Measurements from ENCODE around the gene ALPL. TPM values are rescaled to one million over a fixed set of nuclear protein-coding genes. Genes with fewer than 3 reads are reported as not detected.
"Not testable (repeated sequence)": the region's sequence is repeated elsewhere in the genome, so short reads cannot be mapped to it uniquely, and the experiment has no call there.

The ALPL gene
- total RNA-seq, 3 donors from 2014 or later, result 2.9 to 98.0 (median 17.4) TPM

GRCh38 chr1:21563971-21564370, 54.7 kb downstream of the ALPL start:
- no peak for DNase-seq (ENCODE audit: low spot score in 2 of 2)
- no peaks in the 10 kb centered on the region for H3K27me3 ChIP-seq
- H3K4me1 ChIP-seq, result no peaks in the 10 kb centered on the region
- no peaks in the 10 kb centered on the region for H3K36me3 ChIP-seq
- no peak overlapping the region for H3K27ac ChIP-seq
- intact Hi-C loops (cut with DNase I; ENCODE audit: low total_unique reads), result no loop called here
- no peaks in the 10 kb centered on the region for H3K9me3 ChIP-seq
- TF ChIP-seq CTCF (IDR thresholded peaks at IDR 0.05) (no peak), POLR2AphosphoS5 (IDR thresholded peaks at IDR 0.05) (no peak), POLR2A (IDR thresholded peaks at IDR 0.05) (no peak)
- no peak overlapping the region for H3K4me3 ChIP-seq

DNA sequence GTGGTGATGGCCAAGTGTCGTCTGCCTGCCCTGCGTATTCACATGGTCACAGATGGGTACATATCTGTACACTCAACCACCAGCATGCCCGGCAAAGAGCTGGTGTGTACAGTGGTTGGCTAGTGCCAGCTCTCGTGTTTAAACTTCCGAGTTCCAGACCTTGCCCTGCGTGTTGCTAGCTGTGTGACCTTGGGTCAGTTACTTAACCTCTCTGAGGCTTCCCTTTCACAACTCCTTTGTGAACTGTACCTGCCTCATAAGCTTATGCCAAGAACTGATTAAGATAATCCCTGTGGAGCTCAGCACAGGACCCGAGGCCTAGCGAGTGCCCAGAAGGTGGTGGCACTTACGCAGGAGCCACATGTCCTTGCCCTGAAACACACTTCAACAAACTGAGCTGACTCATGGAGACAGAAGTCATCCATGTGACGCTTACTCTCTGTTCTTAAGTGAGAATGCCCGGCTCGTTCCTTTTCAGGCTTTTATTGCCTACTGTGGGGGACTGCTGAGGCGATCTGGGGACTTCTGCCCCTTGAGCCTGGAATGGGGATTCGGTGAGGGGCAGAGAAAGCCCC, 55.4 kb downstream of the ALPL start:
- H3K36me3 ChIP-seq, result no peaks in the 10 kb centered on the region
- H3K27ac ChIP-seq, result no peak overlapping the region
- no peak overlapping the region for H3K4me3 ChIP-seq
- intact Hi-C loops (cut with DNase I; ENCODE audit: low total_unique reads), result no loop called here
- TF ChIP-seq POLR2AphosphoS5 (IDR thresholded peaks at IDR 0.05), result no peak
- TF ChIP-seq POLR2A (IDR thresholded peaks at IDR 0.05), result no peak
- no peak for TF ChIP-seq CTCF (IDR thresholded peaks at IDR 0.05)
- no peaks in the 10 kb centered on the region for H3K9me3 ChIP-seq
- no peaks in the 10 kb centered on the region for H3K4me1 ChIP-seq
- no peak for DNase-seq (ENCODE audit: low spot score in 2 of 2)
- no peaks in the 10 kb centered on the region for H3K27me3 ChIP-seq

DNA sequence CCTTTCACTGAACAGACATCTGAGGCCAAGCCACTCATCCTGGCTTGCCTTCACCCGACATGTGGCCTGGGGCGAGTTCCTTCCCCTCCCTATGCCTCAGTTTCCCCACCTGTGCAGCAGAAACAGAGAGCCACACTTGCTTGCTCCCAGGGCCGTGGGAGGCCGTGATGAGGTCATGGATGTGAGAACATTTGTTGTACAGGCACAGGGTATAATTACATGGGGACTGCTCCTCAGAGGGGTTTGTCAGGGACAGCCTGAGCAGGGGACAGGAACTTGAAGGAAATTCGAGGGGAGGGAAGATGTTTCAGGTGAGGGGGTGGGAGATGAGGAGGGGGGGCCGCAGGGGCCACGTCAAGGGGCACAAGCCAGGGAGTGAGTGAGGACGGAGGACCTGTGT, 56.1 kb downstream of the ALPL start:
- Histone ChIP-seq H3K36me3 (no peaks in the 10 kb centered on the region), H3K4me1 (no peaks in the 10 kb centered on the region), H3K27ac (no peak overlapping the region), H3K4me3 (no peak overlapping the region), H3K9me3 (no peaks in the 10 kb centered on the region), H3K27me3 (no peaks in the 10 kb centered on the region)
- DNase-seq (ENCODE audit: low spot score in 2 of 2), result no peak
- intact Hi-C loops (cut with DNase I; ENCODE audit: low total_unique reads), result no loop called here
- TF ChIP-seq POLR2AphosphoS5 (IDR thresholded peaks at IDR 0.05) (no peak), POLR2A (IDR thresholded peaks at IDR 0.05) (no peak), CTCF (IDR thresholded peaks at IDR 0.05) (no peak)

GRCh38 chr1:21566361-21566760, 57.1 kb downstream of the ALPL start:
- H3K4me3 ChIP-seq; intact Hi-C loops (cut with DNase I; ENCODE audit: low total_unique reads); H3K36me3 ChIP-seq; H3K27ac ChIP-seq; H3K27me3 ChIP-seq; DNase-seq (ENCODE audit: low spot score in 2 of 2); H3K9me3 ChIP-seq; H3K4me1 ChIP-seq: not testable (repeated sequence)

GRCh38 chr1:21567241-21568005, 58.2 kb downstream of the ALPL start:
- Histone ChIP-seq H3K36me3 (no peaks in the 10 kb centered on the region), H3K4me3 (no peak overlapping the region), H3K27me3 (no peaks in the 10 kb centered on the region), H3K27ac (peak overlapping the region in 1 of 2 donors; percentile 48), H3K4me1 (no peaks in the 10 kb centered on the region), H3K9me3 (peaks cover 0 to 3% of the 10 kb centered on the region in 2 donors)
- TF ChIP-seq POLR2A (IDR thresholded peaks at IDR 0.05), result no peak
- no peak for TF ChIP-seq POLR2AphosphoS5 (IDR thresholded peaks at IDR 0.05)
- no peak for TF ChIP-seq CTCF (IDR thresholded peaks at IDR 0.05)
- DNase-seq (ENCODE audit: low spot score in 2 of 2), result no peak
- intact Hi-C loops (cut with DNase I; ENCODE audit: low total_unique reads), result no loop called here

Measured in breast epithelium (tissue), 4 donors.